Immature natural killer cell (primary cell): ENCODE measurements around the gene NBEAL1. TPM values are rescaled to one million over a fixed set of nuclear protein-coding genes. Genes with fewer than 3 reads are reported as not detected.
"Not testable (repeated sequence)": the region's sequence is repeated elsewhere in the genome, so short reads cannot be mapped to it uniquely, and the experiment has no call there.

Experiments
- DNase-seq, 3 donors: peaks; one replicate each; pipeline ENCODE4 v3.0.0; 2022; ENCODE audit warnings: mixed read lengths in 1 of 3
- H3K27ac Mint-ChIP-seq, 6 donors: one replicate each; pipeline ENCODE4 v1.8.0; 2020; ENCODE audit warnings: mixed read lengths in 6 of 6, mild to moderate bottlenecking in 5 of 6, inconsistent platforms in 4 of 6, moderate library complexity in 3 of 6
- H3K27me3 Mint-ChIP-seq, 3 donors: one replicate each; pipeline ENCODE4 v1.8.0; 2020 to 2021; ENCODE audit warnings: low read depth in 3 of 3, mild to moderate bottlenecking in 3 of 3, mixed read lengths in 3 of 3, moderate library complexity in 3 of 3, inconsistent platforms in 1 of 3
- H3K36me3 Mint-ChIP-seq, 3 donors: one replicate each; pipeline ENCODE4 v1.8.0; 2020; ENCODE audit warnings: mixed read lengths in 3 of 3, inconsistent platforms in 2 of 3, mild to moderate bottlenecking in 2 of 3
- H3K4me1 Mint-ChIP-seq, 2 donors: one replicate each; pipeline ENCODE4 v1.8.0; 2020; ENCODE audit warnings: inconsistent platforms in 2 of 2, mild to moderate bottlenecking in 2 of 2, mixed read lengths in 2 of 2, moderate library complexity in 1 of 2
- H3K4me3 Mint-ChIP-seq, 5 donors: one replicate each; pipeline ENCODE4 v1.8.0; 2020; ENCODE audit warnings: mild to moderate bottlenecking in 5 of 5, mixed read lengths in 5 of 5, inconsistent platforms in 3 of 5, moderate library complexity in 3 of 5
- H3K9me3 Mint-ChIP-seq, 6 donors: one replicate each; pipeline ENCODE4 v1.8.0; 2020; ENCODE audit warnings: mild to moderate bottlenecking in 6 of 6, mixed read lengths in 6 of 6, inconsistent platforms in 4 of 6, moderate library complexity in 3 of 6
- polyA plus RNA-seq, 3 donors: library from polyadenylated mRNA; unstranded; fragments of 300-500 nt; fragmentation: Illumina TruSeq; gene quantifications; one replicate each; pipeline ENCODE4 v1.2.3, GENCODE V29; 2021

The NBEAL1 gene
- 1 to 10 TPM; 2.1 to 6.8 (median 6.4) TPM for polyA plus RNA-seq

- H3K27ac Mint-ChIP-seq, result peak within 1 kb of the TSS; percentile 94 to 99 (median 99)
- peak within 1 kb of the TSS; percentile 96 to 99 (median 98) for H3K4me3 Mint-ChIP-seq
- peak; percentile 99 for DNase-seq
- H3K4me1 Mint-ChIP-seq, result peaks cover 40 to 52% of the 10 kb centered on the region in 2 donors
- no peaks in the 10 kb centered on the region for H3K36me3 Mint-ChIP-seq
- H3K9me3 Mint-ChIP-seq, result no peaks in the 10 kb centered on the region
- peaks cover 3 to 16% (median 7%) of the 10 kb centered on the region in 3 donors for H3K27me3 Mint-ChIP-seq
Measured at GRCh38 chr2:203014456-203015199, at the start of gene NBEAL1. Gene NBEAL1, plus strand, starts transcription at chr2:203014875. Its CDS starts 1,510 bp downstream, at chr2:203016385.

GRCh38 chr2:202965810-202966460 is 48.7 kb upstream of the NBEAL1 start:
- Mint-ChIP-seq H3K27me3 (no peaks in the 10 kb centered on the region), H3K36me3 (peaks cover 0 to 11% (median 4%) of the 10 kb centered on the region in 3 donors), H3K4me1 (no peaks in the 10 kb centered on the region), H3K9me3 (no peaks in the 10 kb centered on the region), H3K4me3 (no peak overlapping the region), H3K27ac (peak overlapping the region in 1 of 6 donors; percentile 12)
- no peak for DNase-seq

GRCh38 chr2:202969404-202969803 is 45.3 kb upstream of the NBEAL1 start:
- DNase-seq, H3K27me3 Mint-ChIP-seq, H3K4me3 Mint-ChIP-seq, H3K4me1 Mint-ChIP-seq, H3K9me3 Mint-ChIP-seq, H3K27ac Mint-ChIP-seq, H3K36me3 Mint-ChIP-seq: not testable (repeated sequence)

- no peak for DNase-seq
- no peak overlapping the region for H3K27ac Mint-ChIP-seq
- peaks cover 13 to 29% (median 23%) of the 10 kb centered on the region in 3 donors for H3K36me3 Mint-ChIP-seq
- H3K4me3 Mint-ChIP-seq, result no peak overlapping the region
- H3K4me1 Mint-ChIP-seq, result no peaks in the 10 kb centered on the region
- no peaks in the 10 kb centered on the region for H3K9me3 Mint-ChIP-seq
- no peaks in the 10 kb centered on the region for H3K27me3 Mint-ChIP-seq
Measured at GRCh38 chr2:202976809-202977208, 37.9 kb upstream of the NBEAL1 start.

GRCh38 chr2:202982779-202983491 is 31.7 kb upstream of the NBEAL1 start:
- peaks cover 12 to 30% (median 16%) of the 10 kb centered on the region in 3 donors for H3K36me3 Mint-ChIP-seq
- no peaks in the 10 kb centered on the region for H3K4me1 Mint-ChIP-seq
- DNase-seq, result no peak
- no peak overlapping the region for H3K4me3 Mint-ChIP-seq
- no peaks in the 10 kb centered on the region for H3K9me3 Mint-ChIP-seq
- no peak overlapping the region for H3K27ac Mint-ChIP-seq
- H3K27me3 Mint-ChIP-seq, result no peaks in the 10 kb centered on the region

GRCh38 chr2:202989749-202990148 is 24.9 kb upstream of the NBEAL1 start:
- H3K4me3 Mint-ChIP-seq, result no peak overlapping the region
- no peaks in the 10 kb centered on the region for H3K4me1 Mint-ChIP-seq
- peaks cover 0 to 2% (median 0%) of the 10 kb centered on the region in 6 donors for H3K9me3 Mint-ChIP-seq
- H3K36me3 Mint-ChIP-seq, result peaks cover 0 to 4% (median 0%) of the 10 kb centered on the region in 3 donors
- no peaks in the 10 kb centered on the region for H3K27me3 Mint-ChIP-seq
- DNase-seq, result no peak
- H3K27ac Mint-ChIP-seq, result no peak overlapping the region

- H3K4me1 Mint-ChIP-seq, result no peaks in the 10 kb centered on the region
- no peak overlapping the region for H3K27ac Mint-ChIP-seq
- H3K9me3 Mint-ChIP-seq, result peaks cover 0 to 4% (median 0%) of the 10 kb centered on the region in 6 donors
- no peak overlapping the region for H3K4me3 Mint-ChIP-seq
- peaks cover 0 to 4% (median 0%) of the 10 kb centered on the region in 3 donors for H3K27me3 Mint-ChIP-seq
- DNase-seq, result no peak
- H3K36me3 Mint-ChIP-seq, result peaks cover 0 to 4% (median 0%) of the 10 kb centered on the region in 3 donors
Measured at GRCh38 chr2:202990501-202990900, 24.2 kb upstream of the NBEAL1 start.

GRCh38 chr2:202997113-202997512 is 17.6 kb upstream of the NBEAL1 start:
- H3K4me3 Mint-ChIP-seq, result peak overlapping the region in 1 of 5 donors; percentile 17
- H3K27me3 Mint-ChIP-seq, DNase-seq, H3K27ac Mint-ChIP-seq, H3K9me3 Mint-ChIP-seq, H3K36me3 Mint-ChIP-seq, H3K4me1 Mint-ChIP-seq: not testable (repeated sequence)

- peaks cover 2 to 5% (median 3%) of the 10 kb centered on the region in 3 donors for H3K27me3 Mint-ChIP-seq
- DNase-seq, result no peak
- H3K4me3 Mint-ChIP-seq, result no peak overlapping the region
- no peaks in the 10 kb centered on the region for H3K9me3 Mint-ChIP-seq
- H3K27ac Mint-ChIP-seq, result no peak overlapping the region
- H3K36me3 Mint-ChIP-seq, result no peaks in the 10 kb centered on the region
- H3K4me1 Mint-ChIP-seq, result no peaks in the 10 kb centered on the region
Measured at GRCh38 chr2:203002054-203002821, 12.4 kb upstream of the NBEAL1 start.

GRCh38 chr2:203003716-203004115 is 11.0 kb upstream of the NBEAL1 start:
- Mint-ChIP-seq H3K4me1 (no peaks in the 10 kb centered on the region), H3K4me3 (no peak overlapping the region), H3K27ac (no peak overlapping the region), H3K36me3 (no peaks in the 10 kb centered on the region), H3K9me3 (no peaks in the 10 kb centered on the region), H3K27me3 (peaks cover 3 to 5% (median 3%) of the 10 kb centered on the region in 3 donors)
- no peak for DNase-seq

GRCh38 chr2:203016716-203017115 is 2.0 kb downstream of the NBEAL1 start:
- Mint-ChIP-seq H3K27ac (peak overlapping the region in 3 of 6 donors; percentile 44 to 77 (median 69)), H3K36me3 (no peaks in the 10 kb centered on the region), H3K9me3 (no peaks in the 10 kb centered on the region), H3K27me3 (peaks cover 3 to 11% (median 7%) of the 10 kb centered on the region in 3 donors), H3K4me3 (peak overlapping the region in 1 of 5 donors; percentile 43), H3K4me1 (peaks cover 40 to 54% of the 10 kb centered on the region in 2 donors)
- DNase-seq, result no peak

- H3K36me3 Mint-ChIP-seq, result peaks cover 0 to 1% (median 0%) of the 10 kb centered on the region in 3 donors
- no peaks in the 10 kb centered on the region for H3K9me3 Mint-ChIP-seq
- peaks cover 37 to 46% of the 10 kb centered on the region in 2 donors for H3K4me1 Mint-ChIP-seq
- peak overlapping the region in 3 of 5 donors; percentile 28 to 64 (median 59) for H3K4me3 Mint-ChIP-seq
- peaks cover 3 to 10% (median 7%) of the 10 kb centered on the region in 3 donors for H3K27me3 Mint-ChIP-seq
- peak overlapping the region; percentile 34 to 85 (median 68) for H3K27ac Mint-ChIP-seq
- peak in 1 of 3 donors; percentile 3 for DNase-seq
Measured at GRCh38 chr2:203018181-203018580, 3.5 kb downstream of the NBEAL1 start.

- Mint-ChIP-seq H3K27ac (peak overlapping the region in 1 of 6 donors; percentile 34), H3K4me1 (peaks cover 31 to 40% of the 10 kb centered on the region in 2 donors), H3K27me3 (peaks cover 3 to 8% (median 6%) of the 10 kb centered on the region in 3 donors), H3K36me3 (peaks cover 0 to 7% (median 4%) of the 10 kb centered on the region in 3 donors), H3K4me3 (no peak overlapping the region), H3K9me3 (no peaks in the 10 kb centered on the region)
- no peak for DNase-seq
Measured at GRCh38 chr2:203019142-203019541, 4.5 kb downstream of the NBEAL1 start.
